ENCODE data around the gene ATXN1.

Gene ATXN1

DNA sequence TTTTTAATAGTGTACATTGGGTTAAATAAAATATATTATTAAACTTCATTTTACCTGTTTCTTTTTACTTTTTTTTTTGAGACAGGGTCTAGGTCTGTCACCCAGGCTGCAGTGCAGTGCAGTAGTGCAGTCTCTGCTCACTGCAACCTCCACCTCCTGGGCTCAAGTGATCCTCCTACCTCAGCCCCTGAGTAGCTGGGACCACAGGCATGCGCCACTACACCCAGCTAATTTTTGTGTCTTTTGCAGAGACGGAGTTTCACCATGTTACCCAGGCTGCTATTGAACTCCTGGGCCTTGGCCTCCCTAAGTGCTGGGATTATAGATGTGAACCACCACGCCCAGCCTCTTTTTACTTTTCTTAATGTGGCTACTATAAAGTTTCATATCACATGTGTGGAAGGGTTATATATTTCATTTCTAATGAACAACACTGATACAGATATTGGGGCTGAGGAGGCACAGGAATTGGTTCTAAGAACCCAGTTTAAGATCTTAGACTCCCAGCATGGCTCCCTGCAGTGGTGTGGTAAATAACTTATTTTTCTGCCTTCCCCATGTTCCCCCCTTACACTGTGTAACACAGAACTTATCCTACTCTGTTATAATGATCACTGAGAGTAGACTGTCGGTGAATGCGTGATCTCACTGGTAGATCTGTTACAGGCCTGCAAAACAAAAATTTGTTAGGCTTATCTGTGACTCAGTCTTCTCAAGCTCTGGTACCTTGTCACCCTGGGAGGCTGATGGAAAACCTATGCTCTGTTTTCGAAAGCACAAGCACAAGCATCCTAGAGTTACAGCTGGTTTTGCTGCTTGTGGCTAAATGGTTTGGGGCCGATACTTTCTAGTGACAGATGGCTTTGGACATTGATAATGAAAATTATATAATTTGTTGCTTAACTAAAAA is 5.8 kb upstream of the ATXN1 start:
- H3K27ac ChIP-seq (ENCODE audit: low read depth, low read length) = no peak overlapping the region
- no peaks in the 10 kb centered on the region for H3K9me2 ChIP-seq (replicated peaks; ENCODE audit: control insufficient read depth, low read length)
- H3K27me3 ChIP-seq (ENCODE audit: control insufficient read depth, low read length) = no peaks in the 10 kb centered on the region
- H4K20me1 ChIP-seq (ENCODE audit: control insufficient read depth, insufficient read depth, low read depth, low read length) = no peaks in the 10 kb centered on the region
- H3K36me3 ChIP-seq (ENCODE audit: control insufficient read depth, low read length) = no peaks in the 10 kb centered on the region
- H3K4me2 ChIP-seq (ENCODE audit: low read length) = no peak overlapping the region
- no peaks in the 10 kb centered on the region for H3K79me2 ChIP-seq (ENCODE audit: control insufficient read depth, low read length)
- peaks cover 34% of the 10 kb centered on the region for H3K4me1 ChIP-seq (ENCODE audit: control insufficient read depth, low read length)
- no peaks in the 10 kb centered on the region for H3K9me3 ChIP-seq (ENCODE audit: control insufficient read depth, insufficient read depth, low read length)
- H3K4me3 ChIP-seq (ENCODE audit: low read length) = no peak overlapping the region
- H3F3A ChIP-seq (ENCODE audit: control insufficient read depth, insufficient read depth) = peaks cover 8% of the 10 kb centered on the region
- no peak for TF ChIP-seq CTCF (IDR thresholded peaks at IDR 0.05; ENCODE audit: low read depth, low read length, poor library complexity, severe bottlenecking)
- no peak for TF ChIP-seq EZH2phosphoT487 (IDR thresholded peaks at IDR 0.05; ENCODE audit: borderline replicate concordance, low read length)

GRCh38 chr6:16766043-16766536 is 4.8 kb upstream of the ATXN1 start:
- Histone ChIP-seq H3K36me3 (ENCODE audit: control insufficient read depth, low read length) (no peaks in the 10 kb centered on the region), H3K4me2 (ENCODE audit: low read length) (no peak overlapping the region), H3K4me3 (ENCODE audit: low read length) (no peak overlapping the region), H3K9me3 (ENCODE audit: control insufficient read depth, insufficient read depth, low read length) (no peaks in the 10 kb centered on the region), H3K9me2 (replicated peaks; ENCODE audit: control insufficient read depth, low read length) (no peaks in the 10 kb centered on the region), H3K79me2 (ENCODE audit: control insufficient read depth, low read length) (no peaks in the 10 kb centered on the region), H3F3A (ENCODE audit: control insufficient read depth, insufficient read depth) (peaks cover 8% of the 10 kb centered on the region), H3K4me1 (ENCODE audit: control insufficient read depth, low read length) (peaks cover 30% of the 10 kb centered on the region), H4K20me1 (ENCODE audit: control insufficient read depth, insufficient read depth, low read depth, low read length) (no peaks in the 10 kb centered on the region), H3K27ac (ENCODE audit: low read depth, low read length) (no peak overlapping the region), H3K27me3 (ENCODE audit: control insufficient read depth, low read length) (no peaks in the 10 kb centered on the region)
- no peak for TF ChIP-seq CTCF (IDR thresholded peaks at IDR 0.05; ENCODE audit: low read depth, low read length, poor library complexity, severe bottlenecking)
- TF ChIP-seq EZH2phosphoT487 (IDR thresholded peaks at IDR 0.05; ENCODE audit: borderline replicate concordance, low read length) = no peak

GRCh38 chr6:16765235-16765634 is 4.0 kb upstream of the ATXN1 start:
- no peaks in the 10 kb centered on the region for H3K36me3 ChIP-seq (ENCODE audit: control insufficient read depth, low read length)
- H3K27me3 ChIP-seq (ENCODE audit: control insufficient read depth, low read length) = no peaks in the 10 kb centered on the region
- peaks cover 23% of the 10 kb centered on the region for H3K4me1 ChIP-seq (ENCODE audit: control insufficient read depth, low read length)
- H3K4me2 ChIP-seq (ENCODE audit: low read length) = no peak overlapping the region
- no peaks in the 10 kb centered on the region for H3K9me3 ChIP-seq (ENCODE audit: control insufficient read depth, insufficient read depth, low read length)
- no peaks in the 10 kb centered on the region for H3K79me2 ChIP-seq (ENCODE audit: control insufficient read depth, low read length)
- no peaks in the 10 kb centered on the region for H3K9me2 ChIP-seq (replicated peaks; ENCODE audit: control insufficient read depth, low read length)
- TF ChIP-seq CTCF (IDR thresholded peaks at IDR 0.05; ENCODE audit: low read depth, low read length, poor library complexity, severe bottlenecking) = no peak
- no peak for TF ChIP-seq EZH2phosphoT487 (IDR thresholded peaks at IDR 0.05; ENCODE audit: borderline replicate concordance, low read length)
- no peak overlapping the region for H3K4me3 ChIP-seq (ENCODE audit: low read length)
- H4K20me1 ChIP-seq (ENCODE audit: control insufficient read depth, insufficient read depth, low read depth, low read length) = no peaks in the 10 kb centered on the region
- H3F3A ChIP-seq (ENCODE audit: control insufficient read depth, insufficient read depth) = peaks cover 8% of the 10 kb centered on the region
- H3K27ac ChIP-seq (ENCODE audit: low read depth, low read length) = no peak overlapping the region
